ENCODE data around the gene FBL.

The FBL gene

GRCh38 chr19:39805104-39805503 is 41.1 kb downstream of the FBL start:
- TF ChIP-seq CTCF (IDR thresholded peaks at IDR 0.05; ENCODE audit: insufficient read depth, low read depth, low read length, missing control alignments): no peak
- no peak overlapping the region for H3K4me3 ChIP-seq (ENCODE audit: low read depth, low read length)
- no peak for DNase-seq (ENCODE audit: low read depth)

- no peak overlapping the region for H3K4me3 ChIP-seq (ENCODE audit: low read depth, low read length)
- no peak for DNase-seq (ENCODE audit: low read depth)
- TF ChIP-seq CTCF (IDR thresholded peaks at IDR 0.05; ENCODE audit: insufficient read depth, low read depth, low read length, missing control alignments): no peak
Observed at GRCh38 chr19:39802958-39803357, 43.2 kb downstream of the FBL start.

- no peak for DNase-seq (ENCODE audit: low read depth)
- no peak overlapping the region for H3K4me3 ChIP-seq (ENCODE audit: low read depth, low read length)
- no peak for TF ChIP-seq CTCF (IDR thresholded peaks at IDR 0.05; ENCODE audit: insufficient read depth, low read depth, low read length, missing control alignments)
Observed at GRCh38 chr19:39797083-39797482, 49.1 kb downstream of the FBL start.

GRCh38 chr19:39796000-39796498 is 50.1 kb downstream of the FBL start:
- TF ChIP-seq CTCF (IDR thresholded peaks at IDR 0.05; ENCODE audit: insufficient read depth, low read depth, low read length, missing control alignments): no peak
- no peak for DNase-seq (ENCODE audit: low read depth)
- H3K4me3 ChIP-seq (ENCODE audit: low read depth, low read length): no peak overlapping the region

GRCh38 chr19:39795001-39795400 is 51.2 kb downstream of the FBL start:
- no peak overlapping the region for H3K4me3 ChIP-seq (ENCODE audit: low read depth, low read length)
- peak; percentile 82 for DNase-seq (ENCODE audit: low read depth)
- no peak for TF ChIP-seq CTCF (IDR thresholded peaks at IDR 0.05; ENCODE audit: insufficient read depth, low read depth, low read length, missing control alignments)

- peak overlapping the region; percentile 52 for H3K4me3 ChIP-seq (ENCODE audit: low read depth, low read length)
- peak; percentile 97 for TF ChIP-seq CTCF (IDR thresholded peaks at IDR 0.05; ENCODE audit: insufficient read depth, low read depth, low read length, missing control alignments)
- DNase-seq (ENCODE audit: low read depth): peak; percentile 86
Observed at GRCh38 chr19:39792999-39793546, 53.1 kb downstream of the FBL start.

GRCh38 chr19:39788244-39788643 is 57.9 kb downstream of the FBL start:
- no peak for DNase-seq (ENCODE audit: low read depth)
- TF ChIP-seq CTCF (IDR thresholded peaks at IDR 0.05; ENCODE audit: insufficient read depth, low read depth, low read length, missing control alignments): no peak
- no peak overlapping the region for H3K4me3 ChIP-seq (ENCODE audit: low read depth, low read length)
